ENCODE results near the gene EYA4.

GRCh38 chr6:133352046-133352445, 110.9 kb downstream of the EYA4 start:
- no peak for TF ChIP-seq YY1 (IDR thresholded peaks at IDR 0.05; ENCODE audit: insufficient read depth, insufficient read length)
- no peak for TF ChIP-seq ZNF274 (IDR thresholded peaks at IDR 0.05; ENCODE audit: low read depth, low read length)
- no peak for TF ChIP-seq SUZ12 (IDR thresholded peaks at IDR 0.05; ENCODE audit: extremely low read depth, insufficient read depth, insufficient read length)

Data from NT2/D1 (cell line).